GM12874 (cell line): Measurements from ENCODE around the gene RNF44.

Experiments
- CTCF ChIP-seq: IDR thresholded peaks from 2 replicates; pipeline ENCODE4 v1.5.1; 2011; ENCODE audit warnings: low read depth, mild to moderate bottlenecking, control low read depth, low read length, moderate library complexity; ENCODE audit not compliant: insufficient read depth

RNF44 gene

GRCh38 chr5:176513788-176514187 is 23.4 kb downstream of the RNF44 start:
- TF ChIP-seq CTCF, result no peak

- TF ChIP-seq CTCF, result no peak
These were observed 28.6 kb downstream of the RNF44 start for GRCh38 chr5:176508603-176509002.

GRCh38 chr5:176507911-176508310 is 29.3 kb downstream of the RNF44 start:
- no peak for TF ChIP-seq CTCF

GRCh38 chr5:176503496-176503895 is 33.7 kb downstream of the RNF44 start:
- no peak for TF ChIP-seq CTCF

GRCh38 chr5:176501333-176501732 is 35.9 kb downstream of the RNF44 start:
- no peak for TF ChIP-seq CTCF

- TF ChIP-seq CTCF, result no peak
These were observed 36.7 kb downstream of the RNF44 start for GRCh38 chr5:176500511-176500910.

- no peak for TF ChIP-seq CTCF
These were observed 37.9 kb downstream of the RNF44 start for GRCh38 chr5:176499273-176499672.

GRCh38 chr5:176497852-176498251 is 39.4 kb downstream of the RNF44 start:
- no peak for TF ChIP-seq CTCF
